BE2C (cell line): Measurements from ENCODE around the gene RACK1.

Experiments
- DNase-seq: peaks from one replicate; pipeline ENCODE4 v3.0.0-alpha.2; 2020
- H3K27me3 ChIP-seq: fragments of 250-450 bp; sonication (Bioruptor Pico); 2 replicates; pipeline ENCODE4 v1.5.1; 2020; ENCODE audit warnings: mild to moderate bottlenecking
- H3K36me3 ChIP-seq: fragments of 250-450 bp; sonication (Bioruptor Pico); 2 replicates; pipeline ENCODE4 v1.5.1; 2020; ENCODE audit warnings: mild to moderate bottlenecking
- H3K4me1 ChIP-seq: fragments of 250-450 bp; sonication (Bioruptor Pico); 2 replicates; pipeline ENCODE4 v1.5.1; 2020
- H3K4me3 ChIP-seq: 2 replicates; pipeline ENCODE4 v1.5.1; 2011; ENCODE audit warnings: low read depth, low read length
- H3K9me3 ChIP-seq: fragments of 250-450 bp; sonication (Bioruptor Pico); 2 replicates; pipeline ENCODE4 v1.5.1; 2020
- CTCF ChIP-seq: IDR thresholded peaks from 2 replicates; pipeline ENCODE4 v1.5.1; 2012; ENCODE audit warnings: mild to moderate bottlenecking, low read depth, low read length

RACK1 gene

GRCh38 chr5:181195249-181195761, 48.4 kb downstream of the RACK1 start:
- no peak overlapping the region for H3K4me3 ChIP-seq
- TF ChIP-seq CTCF = no peak
- H3K27me3 ChIP-seq = no peaks in the 10 kb centered on the region

GRCh38 chr5:181194489-181195248, 49.0 kb downstream of the RACK1 start:
- no peaks in the 10 kb centered on the region for H3K9me3 ChIP-seq
- peak; percentile 70 for DNase-seq
- H3K4me3 ChIP-seq = no peak overlapping the region
- no peaks in the 10 kb centered on the region for H3K36me3 ChIP-seq
- no peak for TF ChIP-seq CTCF
- peaks cover 5% of the 10 kb centered on the region; the same call in 1 of the 2 replicates for H3K4me1 ChIP-seq
- no peaks in the 10 kb centered on the region for H3K27me3 ChIP-seq

More at GRCh38 chr5:181195249-181195761, 48.4 kb downstream of the RACK1 start:
- H3K9me3 ChIP-seq = no peaks in the 10 kb centered on the region
- peaks cover 5% of the 10 kb centered on the region; the same call in 1 of the 2 replicates for H3K4me1 ChIP-seq
- no peaks in the 10 kb centered on the region for H3K36me3 ChIP-seq
- DNase-seq = no peak

DNA sequence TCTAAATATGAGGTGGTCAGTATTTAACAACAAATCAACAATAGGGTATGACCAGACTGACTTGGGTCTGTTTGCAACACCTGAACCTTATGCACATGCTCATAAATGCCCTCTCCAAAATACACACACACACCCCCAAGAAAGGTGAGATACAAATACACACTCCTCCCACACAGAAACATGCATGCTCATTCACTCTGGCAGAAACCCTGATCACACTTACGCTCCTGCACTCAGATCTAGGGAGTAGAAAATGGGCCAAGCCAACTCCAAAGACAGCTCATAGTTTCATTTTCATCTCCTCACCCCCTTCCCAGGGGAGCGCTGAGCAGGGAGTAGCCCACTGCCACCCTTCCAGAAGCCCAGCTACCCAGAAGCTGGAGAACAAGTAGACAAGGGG, 50.0 kb downstream of the RACK1 start:
- Histone ChIP-seq H3K27me3 (no peaks in the 10 kb centered on the region), H3K9me3 (no peaks in the 10 kb centered on the region), H3K4me1 (peaks cover 5% of the 10 kb centered on the region; the same call in 1 of the 2 replicates), H3K36me3 (no peaks in the 10 kb centered on the region), H3K4me3 (no peak overlapping the region)
- TF ChIP-seq CTCF = no peak
- DNase-seq = no peak

DNA sequence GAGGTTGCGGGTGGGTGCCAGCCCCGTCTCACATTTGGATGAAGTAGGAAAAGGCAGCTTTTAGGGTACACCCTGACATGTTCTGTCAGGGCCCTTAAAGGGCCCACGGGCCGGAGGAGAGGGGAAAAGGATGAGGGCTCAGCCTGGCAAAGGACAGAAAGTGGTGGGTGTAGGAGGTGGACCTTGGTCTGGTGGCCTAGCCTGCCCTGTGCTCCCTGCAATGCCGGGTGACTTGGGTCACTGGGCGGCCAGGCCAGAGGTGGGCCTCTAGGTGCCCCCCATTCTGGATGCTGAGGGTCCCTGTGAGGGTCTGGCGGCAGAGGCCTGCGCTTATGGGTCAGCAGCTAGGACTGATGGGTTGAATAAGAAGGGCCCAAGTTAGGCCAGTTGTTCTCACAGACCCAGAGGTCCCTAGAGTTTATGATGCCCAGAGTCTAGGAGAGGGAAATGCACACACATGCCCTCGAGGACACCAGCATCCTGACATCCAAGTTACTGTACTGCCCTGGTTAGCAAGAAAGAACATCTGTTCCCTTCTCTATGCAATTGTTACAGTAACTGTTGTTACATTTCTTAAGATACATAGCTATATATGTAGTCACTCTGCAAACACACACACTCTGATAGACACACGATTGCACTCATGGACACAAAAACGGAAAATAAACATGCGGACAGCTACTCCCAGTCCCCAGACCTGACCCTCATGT, 51.2 kb downstream of the RACK1 start:
- peak overlapping the region; percentile 71 for H3K4me3 ChIP-seq
- TF ChIP-seq CTCF = no peak
- DNase-seq = no peak
- 0 out of 2 replicates have a peak, but pooled peaks cover 3% of the 10 kb centered on the region for H3K4me1 ChIP-seq
- H3K36me3 ChIP-seq = no peaks in the 10 kb centered on the region
- no peaks in the 10 kb centered on the region for H3K9me3 ChIP-seq
- H3K27me3 ChIP-seq = no peaks in the 10 kb centered on the region

GRCh38 chr5:181191526-181192336, 52.0 kb downstream of the RACK1 start:
- H3K9me3 ChIP-seq = no peaks in the 10 kb centered on the region
- peak overlapping the region; percentile 71 for H3K4me3 ChIP-seq
- TF ChIP-seq CTCF = no peak
- H3K4me1 ChIP-seq = 0 out of 2 replicates have a peak, but pooled peaks cover 3% of the 10 kb centered on the region
- no peaks in the 10 kb centered on the region for H3K27me3 ChIP-seq
- DNase-seq = peak; percentile 91
- H3K36me3 ChIP-seq = no peaks in the 10 kb centered on the region
